RPMI7951 (cell line): ENCODE measurements around the gene INPP4A. TPM values are rescaled to one million over a fixed set of nuclear protein-coding genes. Genes with fewer than 3 reads are reported as not detected.
"Not testable (repeated sequence)": the region's sequence is repeated elsewhere in the genome, so short reads cannot be mapped to it uniquely, and the experiment has no call there.

Experiments
- DNase-seq: peaks from one replicate; pipeline ENCODE4 v3.0.0-alpha.2; 2012; ENCODE audit warnings: low read depth
- total RNA-seq: library from RNA; depleted of rRNA; stranded (reverse); fragments of >200 nt; shearing (Covaris generic); gene quantifications from 2 replicates; pipeline ENCODE4 v1.2.3, GENCODE V29; 2014; rRNA removed

Gene INPP4A
- total RNA-seq = 9.9 and 12.5 TPM in 2 replicates

GRCh38 chr2:98444436-98445176, at the start of gene INPP4A:
Gene INPP4A (plus strand): TSS chr2:98444858. CDS start chr2:98520049, 75,191 bp downstream.
- peak; percentile 59 for DNase-seq

DNA sequence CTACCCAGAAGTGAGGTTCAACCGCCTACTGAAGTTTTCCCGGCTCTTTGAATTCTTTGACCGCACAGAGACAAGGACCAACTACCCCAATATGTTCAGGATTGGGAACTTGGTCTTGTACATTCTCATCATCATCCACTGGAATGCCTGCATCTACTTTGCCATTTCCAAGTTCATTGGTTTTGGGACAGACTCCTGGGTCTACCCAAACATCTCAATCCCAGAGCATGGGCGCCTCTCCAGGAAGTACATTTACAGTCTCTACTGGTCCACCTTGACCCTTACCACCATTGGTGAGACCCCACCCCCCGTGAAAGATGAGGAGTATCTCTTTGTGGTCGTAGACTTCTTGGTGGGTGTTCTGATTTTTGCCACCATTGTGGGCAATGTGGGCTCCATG, 48.7 kb upstream of the INPP4A start:
- no peak for DNase-seq

GRCh38 chr2:98396745-98397355, 47.8 kb upstream of the INPP4A start:
- no peak for DNase-seq

DNA sequence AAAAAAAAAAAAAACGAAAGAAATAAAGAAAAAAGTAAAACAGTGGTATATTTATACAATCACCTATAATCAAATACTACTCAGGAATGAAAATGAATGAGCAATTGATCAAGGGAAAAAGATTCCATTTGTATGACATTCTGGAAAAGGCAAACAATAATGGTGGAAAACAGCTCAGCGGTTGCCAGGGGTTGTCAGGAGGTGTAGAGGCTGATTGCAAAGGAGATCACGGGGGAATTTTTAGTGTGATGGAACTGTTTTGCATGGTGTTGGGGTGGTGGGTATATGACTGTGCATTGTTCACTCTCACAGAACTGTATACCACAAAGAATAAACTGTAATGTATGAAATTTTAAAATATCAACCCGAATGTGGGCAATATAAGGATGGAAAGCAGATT, 45.5 kb upstream of the INPP4A start:
- no peak for DNase-seq

GRCh38 chr2:98403878-98404277, 40.8 kb upstream of the INPP4A start:
- DNase-seq = no peak

DNA sequence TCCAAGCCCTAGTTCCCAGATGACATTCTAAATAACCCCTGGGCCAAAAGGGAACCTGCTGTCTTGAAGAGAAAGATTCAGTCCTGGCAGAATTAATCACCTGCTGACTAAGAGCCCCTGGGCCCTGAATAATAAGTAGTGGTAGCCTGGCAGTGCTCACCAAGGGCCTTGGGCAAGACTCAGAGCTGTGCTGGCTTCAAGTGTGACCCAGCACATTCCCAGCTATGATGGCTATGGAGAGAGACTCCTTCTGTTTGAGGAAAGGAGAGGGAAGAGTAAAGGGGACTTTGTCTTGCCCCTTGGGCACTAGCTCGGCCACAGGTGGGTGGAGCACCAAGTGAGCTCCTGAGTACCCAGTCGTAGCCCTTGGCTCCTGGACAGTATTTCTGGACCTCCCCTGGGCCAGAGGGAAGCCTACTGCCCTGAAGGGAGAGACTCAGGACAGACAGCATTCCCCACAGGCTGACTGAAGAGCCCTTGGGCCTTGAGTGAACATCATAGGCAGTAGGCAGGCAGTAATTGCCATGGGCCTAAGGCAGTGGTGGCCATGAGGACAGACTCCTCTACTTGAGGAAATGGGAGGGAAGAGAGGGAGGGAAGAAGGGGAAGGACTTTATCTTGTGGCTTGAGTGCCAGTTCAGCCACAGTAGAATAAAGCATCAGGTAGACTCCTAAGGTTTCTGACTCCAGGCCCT, 40.0 kb upstream of the INPP4A start:
- DNase-seq = no peak

- no peak for DNase-seq
Measured at GRCh38 chr2:98405301-98405700, 39.4 kb upstream of the INPP4A start.

DNA sequence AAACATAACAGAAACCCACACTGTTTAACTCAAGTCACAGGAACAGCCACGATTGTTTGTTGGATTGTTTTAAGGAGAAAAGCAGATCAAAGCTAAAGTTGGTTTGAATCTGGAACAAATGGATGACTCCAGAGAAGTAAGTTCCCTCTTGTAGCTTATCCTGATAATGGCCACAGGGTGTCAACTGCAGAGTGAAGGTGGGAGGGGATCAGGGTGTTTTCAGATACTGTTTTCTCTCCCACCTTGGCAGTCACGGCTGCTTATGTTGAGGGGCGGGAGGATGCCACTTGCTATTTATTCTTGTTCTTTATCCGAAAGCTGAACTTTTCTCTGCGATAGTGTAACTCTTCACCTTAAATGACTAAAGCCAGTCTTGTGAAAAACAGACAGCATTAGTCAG, 36.5 kb upstream of the INPP4A start:
- DNase-seq = no peak

DNA sequence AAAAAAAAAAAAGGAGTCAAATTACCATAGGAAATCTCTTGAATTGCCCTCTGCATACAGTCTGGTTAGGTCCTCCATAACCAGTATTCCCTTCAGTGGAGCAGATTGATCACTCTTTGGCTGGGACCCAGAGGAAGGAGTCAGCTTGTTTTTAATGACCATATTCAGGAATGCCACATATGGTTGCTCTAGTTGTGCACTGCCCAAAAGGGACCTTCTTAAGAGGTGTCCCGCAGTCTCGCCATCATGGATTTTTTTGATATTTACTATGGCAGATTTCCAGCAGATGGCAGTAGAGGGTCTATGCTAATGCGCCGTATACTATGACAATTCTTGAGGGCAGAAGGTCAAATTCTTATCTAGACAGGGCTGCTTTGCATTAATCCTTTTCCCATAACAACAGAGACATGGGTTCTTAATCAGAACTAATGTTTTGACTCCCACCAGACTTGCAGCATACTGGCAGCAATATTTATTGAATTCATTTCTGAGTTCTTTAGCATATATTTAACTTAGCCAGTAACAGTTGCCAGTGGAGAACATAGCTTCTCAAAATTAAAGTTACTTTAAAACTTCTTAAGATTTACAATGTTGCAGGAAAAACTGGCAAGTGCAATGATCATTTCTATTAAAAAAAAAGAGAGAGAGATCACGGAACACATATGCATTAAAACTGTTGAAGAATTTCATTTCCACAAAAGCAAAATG, 31.8 kb upstream of the INPP4A start:
- peak; percentile 64 for DNase-seq

DNA sequence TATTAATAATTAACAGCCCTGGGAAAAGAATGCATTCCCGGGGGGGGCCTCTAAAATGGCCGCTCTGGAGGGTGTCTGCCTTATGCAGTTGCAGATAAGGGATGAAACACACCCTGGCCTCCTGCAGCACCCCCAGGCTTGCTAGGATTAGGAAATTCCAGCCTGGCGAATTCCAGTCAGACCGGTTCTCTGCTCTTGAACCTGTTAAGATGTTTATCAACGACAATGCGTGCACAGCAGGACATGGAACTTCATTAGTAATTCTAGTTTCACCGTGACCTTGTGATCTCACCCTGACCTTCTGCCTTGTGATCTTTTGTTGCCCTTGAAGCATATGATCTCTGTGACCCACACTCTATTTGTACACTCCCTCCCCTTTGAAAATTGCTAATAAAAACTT, 30.4 kb upstream of the INPP4A start:
- not testable (repeated sequence) for DNase-seq

DNA sequence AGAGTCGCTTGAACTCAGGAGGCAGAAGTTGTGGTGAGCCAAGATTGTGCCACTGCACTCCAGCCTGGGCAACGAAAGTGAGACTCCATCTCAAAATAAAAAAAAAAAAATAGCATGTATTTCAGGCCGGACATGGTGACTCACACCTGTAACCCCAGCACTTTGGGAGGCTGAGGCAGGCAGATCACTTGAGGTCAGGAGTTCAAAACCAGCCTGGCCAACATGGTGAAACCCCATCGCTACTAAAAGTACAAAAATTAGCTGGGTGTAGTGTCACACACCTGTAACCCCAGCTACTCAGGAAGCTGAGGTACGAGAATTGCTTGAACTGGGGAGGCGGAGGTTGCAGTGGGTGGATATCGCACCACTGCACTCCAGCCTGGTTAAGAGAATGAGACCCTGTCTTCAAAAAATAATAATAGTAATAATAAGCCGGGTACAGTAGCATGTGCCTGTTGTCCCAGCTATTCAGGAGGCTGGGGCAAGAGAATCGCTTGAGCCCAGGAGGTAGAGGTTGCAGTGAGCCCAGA, 28.9 kb upstream of the INPP4A start:
- DNase-seq = not testable (repeated sequence)

DNA sequence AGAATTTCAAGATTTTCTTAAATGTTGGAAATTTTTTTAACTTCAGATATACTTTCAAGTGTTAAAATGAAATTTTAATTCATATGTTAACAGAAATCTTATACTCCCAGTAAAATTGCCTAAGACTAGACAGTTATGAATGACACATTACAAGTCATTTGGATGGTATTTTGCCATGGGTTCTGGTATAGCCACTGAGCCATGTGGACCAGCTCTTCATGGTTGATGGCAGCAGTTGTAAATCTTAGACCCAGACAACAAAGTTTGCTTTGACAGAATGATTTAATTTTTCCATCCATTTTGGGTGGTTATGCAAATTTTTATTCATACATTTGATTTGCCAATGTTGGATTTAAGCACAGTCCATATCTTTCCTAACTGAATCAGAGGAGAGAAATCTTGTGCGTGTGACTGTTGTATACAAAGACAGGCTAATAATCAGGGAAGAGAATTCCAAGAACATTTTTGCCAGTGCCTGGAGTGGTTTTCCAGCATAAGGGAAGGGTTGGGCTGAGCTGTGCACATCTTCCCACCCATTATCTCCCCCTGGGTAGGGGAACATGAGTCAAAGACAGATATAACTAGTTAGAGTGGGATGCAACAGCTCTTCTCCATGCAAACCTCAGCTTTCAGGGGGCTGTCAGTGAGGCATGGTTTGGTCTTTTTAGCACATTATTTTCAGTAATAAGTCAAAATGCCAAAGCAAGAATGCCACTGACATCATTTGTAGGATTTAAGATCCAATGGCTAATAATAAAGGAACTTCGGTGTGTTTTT, 28.1 kb upstream of the INPP4A start:
- no peak for DNase-seq

GRCh38 chr2:98419544-98419943, 25.1 kb upstream of the INPP4A start:
- no peak for DNase-seq

GRCh38 chr2:98419977-98420725, 24.5 kb upstream of the INPP4A start:
- no peak for DNase-seq

DNA sequence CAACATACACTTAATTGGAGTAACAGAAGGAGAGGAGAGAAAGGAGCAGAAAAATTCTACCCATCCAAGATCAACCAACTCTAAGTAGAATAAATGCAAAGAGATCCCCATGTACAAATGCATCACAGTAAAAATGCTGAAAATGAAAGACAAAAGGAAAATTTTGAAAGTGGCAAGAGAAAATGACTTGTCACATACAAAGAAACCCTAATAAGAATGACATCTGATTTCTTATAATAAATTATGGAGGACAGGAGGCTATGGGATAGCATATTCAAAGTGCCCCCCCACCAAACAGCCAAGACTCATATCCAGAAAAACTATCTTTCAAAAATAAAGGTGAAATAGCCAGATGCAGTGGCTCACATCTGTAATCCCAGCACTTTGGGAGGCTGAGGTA, 22.2 kb upstream of the INPP4A start:
- no peak for DNase-seq

DNA sequence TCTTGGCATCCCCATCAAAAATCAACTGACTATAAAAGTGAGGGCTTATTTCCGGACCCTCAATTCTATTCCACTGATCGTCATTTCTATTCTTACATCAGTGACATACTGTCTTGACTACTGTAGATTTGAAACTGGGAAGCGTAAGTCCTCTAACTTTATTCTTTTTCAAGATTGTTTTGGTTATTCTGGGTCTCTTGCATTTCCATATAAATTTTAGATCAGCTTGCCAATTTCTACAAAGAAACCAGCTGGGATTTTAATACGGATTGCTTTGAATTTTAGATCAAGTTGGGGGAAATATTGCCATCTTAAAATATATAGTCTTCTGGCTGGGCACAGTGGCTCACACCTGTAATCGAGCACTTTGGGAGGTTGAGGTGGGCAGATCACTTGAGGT, 17.9 kb upstream of the INPP4A start:
- no peak for DNase-seq

DNA sequence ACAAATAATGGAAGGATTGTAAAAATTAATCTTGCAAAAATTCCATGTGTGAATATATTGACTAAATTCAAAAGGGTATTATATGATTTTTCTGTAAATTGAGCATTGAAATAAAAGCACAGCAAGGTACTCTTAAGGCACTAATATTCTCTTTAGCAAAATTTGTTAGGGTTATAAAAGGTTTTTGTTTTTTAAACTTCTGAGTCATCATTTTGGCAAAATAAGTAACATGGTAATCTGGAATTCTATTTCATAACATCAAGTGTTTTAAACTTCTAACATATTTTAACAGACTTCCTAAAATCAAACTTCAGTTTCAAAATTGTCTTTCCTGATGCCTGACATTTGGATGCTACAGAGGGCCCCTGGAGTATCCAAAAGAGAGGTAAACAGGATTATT, 12.5 kb upstream of the INPP4A start:
- DNase-seq = no peak

GRCh38 chr2:98433363-98433964, 11.2 kb upstream of the INPP4A start:
- DNase-seq = no peak

DNA sequence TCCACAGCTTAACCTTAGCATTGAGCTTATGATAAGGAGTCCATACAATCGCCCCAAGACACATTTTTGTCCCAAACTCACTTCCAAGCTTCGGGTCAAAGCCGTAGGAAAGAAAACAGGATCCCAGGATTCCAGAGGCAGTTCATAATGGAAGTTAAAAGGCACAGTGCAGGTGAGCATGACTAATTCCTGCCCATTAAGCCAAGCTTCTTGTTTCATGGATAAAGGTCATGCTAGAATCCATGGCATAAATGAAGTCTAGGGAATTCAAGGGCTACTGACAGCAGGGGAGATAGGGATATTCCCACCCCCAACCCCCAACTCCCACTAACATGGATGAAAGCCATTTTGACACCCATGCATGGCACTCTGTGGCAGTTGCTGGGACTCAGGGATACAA, 10.2 kb upstream of the INPP4A start:
- DNase-seq = no peak

- not testable (repeated sequence) for DNase-seq
Measured at GRCh38 chr2:98435670-98436069, 9.0 kb upstream of the INPP4A start.
